ENCODE results near the gene P4HB. TPM values are rescaled to one million over a fixed set of nuclear protein-coding genes. Genes with fewer than 3 reads are reported as not detected.

P4HB gene
- polyA plus RNA-seq, 1 donor = 737 TPM

DNA sequence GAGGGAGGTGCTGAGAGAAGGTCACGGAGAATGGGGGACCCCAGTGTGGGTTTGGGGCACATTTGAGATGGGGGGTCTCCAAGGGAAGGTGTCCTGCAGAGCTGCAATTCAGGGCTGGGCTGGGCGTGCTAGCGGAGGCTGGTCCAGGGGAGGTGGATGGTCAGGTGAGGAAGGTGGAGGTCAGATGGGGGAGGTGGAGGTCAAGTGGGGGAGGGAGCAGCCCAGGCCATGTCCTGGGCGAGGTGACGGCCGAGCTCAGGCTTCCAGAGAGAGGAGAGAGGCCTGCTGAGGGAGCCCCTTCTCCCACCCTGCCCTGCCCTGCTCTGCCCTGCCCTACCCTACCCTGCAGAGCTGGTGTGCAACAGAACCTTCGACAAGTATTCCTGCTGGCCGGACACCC, 49.9 kb downstream of the P4HB start:
- 100% methylated on average over 1 of the region's 8 CpGs for WGBS (ENCODE audit: insufficient coverage, low lambda C conversion rate)
- Histone ChIP-seq H3K9me3 (ENCODE audit: control insufficient read depth, low read depth, low read length) (no peaks in the 10 kb centered on the region), H3K27me3 (ENCODE audit: control insufficient read depth, insufficient read depth, low read length) (peaks cover 45% of the 10 kb centered on the region), H3K27ac (ENCODE audit: low read length) (no peak overlapping the region), H3K36me3 (ENCODE audit: control insufficient read depth, insufficient read depth, low read length) (no peaks in the 10 kb centered on the region), H3K4me3 (ENCODE audit: low read length) (no peak overlapping the region), H3K4me1 (ENCODE audit: control insufficient read depth, insufficient read depth, low read length) (peaks cover 9% of the 10 kb centered on the region)
- no peak for DNase-seq

DNA sequence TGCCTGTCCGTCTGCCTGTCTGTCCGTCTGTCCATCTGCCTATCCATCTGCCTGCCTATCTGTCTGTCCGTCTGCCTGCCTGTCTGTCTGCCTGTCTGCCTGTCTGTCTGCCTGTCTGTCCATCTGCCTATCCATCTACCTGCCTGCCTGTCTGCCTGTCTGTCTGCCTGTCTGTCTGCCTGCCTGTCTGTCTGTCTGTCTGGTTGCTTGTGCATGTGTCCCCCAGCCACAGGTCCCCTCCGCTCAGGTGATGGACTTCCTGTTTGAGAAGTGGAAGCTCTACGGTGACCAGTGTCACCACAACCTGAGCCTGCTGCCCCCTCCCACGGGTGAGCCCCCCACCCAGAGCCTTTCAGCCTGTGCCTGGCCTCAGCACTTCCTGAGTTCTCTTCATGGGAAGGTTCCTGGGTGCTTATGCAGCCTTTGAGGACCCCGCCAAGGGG, 50.8 kb downstream of the P4HB start:
- H3K9me3 ChIP-seq (ENCODE audit: control insufficient read depth, low read depth, low read length) = peaks cover 3% of the 10 kb centered on the region
- H3K4me1 ChIP-seq (ENCODE audit: control insufficient read depth, insufficient read depth, low read length) = peaks cover 5% of the 10 kb centered on the region
- H3K27me3 ChIP-seq (ENCODE audit: control insufficient read depth, insufficient read depth, low read length) = peaks cover 54% of the 10 kb centered on the region
- WGBS (ENCODE audit: insufficient coverage, low lambda C conversion rate) = no CpG with 5 or more reads among the region's 7 CpGs
- no peaks in the 10 kb centered on the region for H3K36me3 ChIP-seq (ENCODE audit: control insufficient read depth, insufficient read depth, low read length)
- H3K4me3 ChIP-seq (ENCODE audit: low read length) = no peak overlapping the region
- no peak overlapping the region for H3K27ac ChIP-seq (ENCODE audit: low read length)
- DNase-seq = no peak

DNA sequence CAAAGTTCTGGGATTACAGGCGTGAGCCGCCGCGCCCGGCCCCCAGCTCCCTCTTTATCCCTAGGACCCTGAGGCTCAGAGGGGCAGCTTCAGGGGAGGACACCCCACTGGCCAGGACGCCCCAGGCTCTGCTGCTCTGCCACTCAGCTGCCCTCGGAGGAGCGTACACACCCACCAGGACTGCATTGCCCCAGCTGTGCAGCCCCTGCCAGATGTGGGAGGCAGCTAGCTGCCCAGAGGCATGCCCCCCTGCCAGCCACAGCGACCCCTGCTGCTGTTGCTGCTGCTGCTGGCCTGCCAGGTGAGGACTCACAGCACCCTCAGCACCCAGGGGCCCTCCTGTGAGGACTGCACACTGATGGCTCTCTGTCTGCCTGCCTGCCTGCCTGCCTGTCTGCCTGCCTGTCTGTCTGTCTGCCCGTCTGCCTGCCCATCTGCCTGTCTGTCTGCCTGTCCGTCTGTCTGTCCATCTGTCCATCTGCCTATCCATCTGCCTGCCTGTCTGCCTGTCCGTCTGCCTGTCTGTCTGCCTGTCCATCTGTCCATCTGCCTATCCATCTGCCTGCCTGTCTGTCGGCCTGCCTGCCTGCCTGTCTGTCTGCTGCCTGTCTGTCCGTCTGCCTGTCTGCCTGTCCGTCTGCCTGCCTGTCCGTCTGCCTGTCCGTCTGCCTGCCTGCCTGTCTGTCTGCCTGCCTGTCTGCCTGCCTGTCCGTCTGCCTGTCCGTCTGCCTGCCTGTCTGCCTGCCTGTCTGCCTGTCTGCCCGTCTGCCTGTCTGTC, 51.4 kb downstream of the P4HB start:
- peaks cover 5% of the 10 kb centered on the region for H3K4me1 ChIP-seq (ENCODE audit: control insufficient read depth, insufficient read depth, low read length)
- H3K4me3 ChIP-seq (ENCODE audit: low read length) = no peak overlapping the region
- no peak overlapping the region for H3K27ac ChIP-seq (ENCODE audit: low read length)
- no peak for DNase-seq
- peaks cover 3% of the 10 kb centered on the region for H3K9me3 ChIP-seq (ENCODE audit: control insufficient read depth, low read depth, low read length)
- peaks cover 59% of the 10 kb centered on the region for H3K27me3 ChIP-seq (ENCODE audit: control insufficient read depth, insufficient read depth, low read length)
- H3K36me3 ChIP-seq (ENCODE audit: control insufficient read depth, insufficient read depth, low read length) = no peaks in the 10 kb centered on the region
- no CpG with 5 or more reads among the region's 20 CpGs for WGBS (ENCODE audit: insufficient coverage, low lambda C conversion rate)

DNA sequence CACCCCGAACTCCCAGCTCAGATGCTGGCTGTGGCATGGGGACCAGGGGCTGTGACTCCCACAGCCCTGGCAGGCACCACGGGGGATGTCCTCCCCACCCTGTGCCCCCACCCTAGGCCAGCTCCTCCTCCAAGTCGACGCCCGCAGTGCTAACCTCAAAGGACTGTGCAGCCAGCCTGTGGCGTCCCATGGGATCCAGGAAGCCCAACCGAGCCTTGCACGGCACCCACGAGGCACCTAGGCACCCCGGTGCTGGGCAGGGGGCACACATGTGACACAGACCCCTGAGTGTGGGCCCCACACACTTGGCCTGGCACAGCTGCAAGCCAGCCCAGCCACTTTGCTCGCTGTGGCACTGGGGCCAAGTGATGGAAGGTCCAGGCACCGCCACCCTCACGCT, 52.5 kb downstream of the P4HB start:
- Histone ChIP-seq H3K36me3 (ENCODE audit: control insufficient read depth, insufficient read depth, low read length) (no peaks in the 10 kb centered on the region), H3K4me1 (ENCODE audit: control insufficient read depth, insufficient read depth, low read length) (peaks cover 5% of the 10 kb centered on the region), H3K27me3 (ENCODE audit: control insufficient read depth, insufficient read depth, low read length) (peaks cover 69% of the 10 kb centered on the region), H3K9me3 (ENCODE audit: control insufficient read depth, low read depth, low read length) (peaks cover 9% of the 10 kb centered on the region), H3K27ac (ENCODE audit: low read length) (no peak overlapping the region), H3K4me3 (ENCODE audit: low read length) (no peak overlapping the region)
- no CpG with 5 or more reads among the region's 13 CpGs for WGBS (ENCODE audit: insufficient coverage, low lambda C conversion rate)
- no peak for DNase-seq

DNA sequence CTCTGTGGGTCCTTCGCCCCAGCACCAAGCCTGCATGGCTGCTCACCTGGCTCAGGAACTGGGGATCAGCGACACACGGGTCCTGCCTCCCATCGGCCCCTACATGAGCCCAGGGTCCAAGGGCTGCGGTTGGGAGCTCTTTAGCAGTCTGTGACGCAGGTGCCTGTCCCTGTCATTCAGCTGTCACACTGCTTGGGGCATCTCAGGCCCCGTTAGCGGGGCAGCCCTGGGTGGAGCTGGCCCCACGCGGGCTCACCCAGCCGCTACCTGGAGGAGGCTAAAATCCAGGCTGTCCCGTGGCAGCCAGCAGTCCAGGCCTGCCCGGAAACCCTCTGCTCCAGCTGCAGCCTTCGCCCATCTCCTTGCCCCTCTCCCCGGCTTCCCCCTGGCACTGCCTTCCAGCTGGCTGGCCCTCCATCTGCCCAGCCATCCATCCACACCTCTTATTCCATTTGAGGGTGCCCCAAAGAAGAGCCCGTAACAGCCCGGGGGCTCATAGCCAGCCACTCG, 53.1 kb downstream of the P4HB start:
- Histone ChIP-seq H3K27ac (ENCODE audit: low read length) (no peak overlapping the region), H3K9me3 (ENCODE audit: control insufficient read depth, low read depth, low read length) (peaks cover 10% of the 10 kb centered on the region), H3K4me3 (ENCODE audit: low read length) (no peak overlapping the region), H3K4me1 (ENCODE audit: control insufficient read depth, insufficient read depth, low read length) (peaks cover 5% of the 10 kb centered on the region), H3K27me3 (ENCODE audit: control insufficient read depth, insufficient read depth, low read length) (peaks cover 74% of the 10 kb centered on the region), H3K36me3 (ENCODE audit: control insufficient read depth, insufficient read depth, low read length) (no peaks in the 10 kb centered on the region)
- no peak for DNase-seq
- WGBS (ENCODE audit: insufficient coverage, low lambda C conversion rate) = no CpG with 5 or more reads among the region's 18 CpGs

DNA sequence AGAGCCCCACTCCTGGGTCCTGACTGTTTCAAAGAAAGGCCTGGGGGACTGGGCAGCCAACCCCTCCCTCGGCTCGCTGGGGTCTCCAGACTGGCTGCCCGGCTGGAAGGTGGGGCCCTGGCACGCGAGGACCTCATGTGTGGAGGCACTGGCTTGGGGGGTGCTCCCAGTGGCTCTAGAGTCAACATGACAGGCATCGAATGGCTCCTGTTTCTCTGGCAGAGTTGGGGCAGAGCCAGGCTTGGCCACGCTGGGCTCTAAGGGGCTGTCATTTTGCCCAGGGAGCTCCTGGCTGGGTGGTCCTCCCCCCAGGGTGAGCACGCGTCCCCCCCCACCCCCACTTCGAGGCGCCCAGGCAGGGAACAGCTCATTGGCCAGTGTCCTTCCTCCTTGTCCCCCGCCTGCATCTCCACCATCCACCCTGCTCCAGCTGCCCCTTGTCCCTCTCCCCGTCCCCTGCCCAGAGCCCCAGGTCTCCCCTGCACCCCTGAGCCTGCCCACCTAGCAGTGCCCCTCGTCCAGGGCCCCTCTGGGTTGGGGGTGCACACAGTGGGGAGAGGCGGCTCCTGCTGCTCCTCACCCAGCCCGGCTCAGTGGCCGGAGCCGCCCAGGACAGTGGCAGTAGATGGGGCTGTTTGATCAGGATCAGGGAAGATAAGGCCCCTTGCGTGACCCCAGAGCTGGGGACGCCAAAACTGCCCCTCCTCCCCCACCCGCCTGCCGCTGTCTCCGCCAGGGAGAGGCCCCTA, 53.7 kb downstream of the P4HB start:
- no CpG with 5 or more reads among the region's 23 CpGs for WGBS (ENCODE audit: insufficient coverage, low lambda C conversion rate)
- peaks cover 5% of the 10 kb centered on the region for H3K4me1 ChIP-seq (ENCODE audit: control insufficient read depth, insufficient read depth, low read length)
- no peaks in the 10 kb centered on the region for H3K36me3 ChIP-seq (ENCODE audit: control insufficient read depth, insufficient read depth, low read length)
- H3K4me3 ChIP-seq (ENCODE audit: low read length) = no peak overlapping the region
- peaks cover 10% of the 10 kb centered on the region for H3K9me3 ChIP-seq (ENCODE audit: control insufficient read depth, low read depth, low read length)
- no peak overlapping the region for H3K27ac ChIP-seq (ENCODE audit: low read length)
- H3K27me3 ChIP-seq (ENCODE audit: control insufficient read depth, insufficient read depth, low read length) = peaks cover 81% of the 10 kb centered on the region
- no peak for DNase-seq

DNA sequence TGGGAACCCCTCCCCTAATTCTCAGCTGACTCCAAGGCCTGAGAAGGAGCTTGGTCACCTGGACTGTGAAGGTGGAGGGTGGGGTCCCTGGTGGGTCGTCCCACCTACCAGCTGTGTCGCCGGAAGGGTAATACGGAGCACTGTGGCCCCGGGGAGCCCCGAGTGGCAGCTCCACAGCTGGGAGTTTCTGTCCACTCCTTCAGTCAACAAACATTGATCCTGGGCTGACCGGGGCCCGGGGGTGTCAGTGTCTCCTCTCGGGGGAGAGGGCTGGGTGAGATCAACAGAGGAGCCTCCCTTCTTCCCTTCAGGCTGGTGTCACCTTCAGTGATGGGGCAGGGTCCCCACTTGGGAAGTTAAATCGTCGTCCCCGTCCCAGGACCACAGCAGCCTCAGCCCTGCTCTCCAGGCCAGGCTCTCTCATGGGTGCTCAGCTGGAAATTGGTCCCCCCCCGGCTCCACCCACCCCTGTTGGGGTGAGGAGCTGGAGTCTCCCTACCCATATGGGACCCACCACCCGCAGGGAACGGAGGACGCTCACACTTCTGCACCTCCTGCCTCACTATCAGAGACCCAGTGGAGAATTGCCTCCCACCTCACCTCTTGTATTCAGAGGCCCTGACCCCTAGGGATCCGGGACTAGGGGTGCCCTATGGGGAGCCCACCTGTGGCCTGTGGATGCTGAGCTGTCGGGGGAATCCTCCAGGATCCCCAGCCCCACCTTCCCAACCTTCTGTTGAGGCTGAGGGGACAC, 54.5 kb downstream of the P4HB start:
- H3K4me3 ChIP-seq (ENCODE audit: low read length) = no peak overlapping the region
- H3K9me3 ChIP-seq (ENCODE audit: control insufficient read depth, low read depth, low read length) = peaks cover 10% of the 10 kb centered on the region
- H3K36me3 ChIP-seq (ENCODE audit: control insufficient read depth, insufficient read depth, low read length) = no peaks in the 10 kb centered on the region
- no peak for DNase-seq
- no CpG with 5 or more reads among the region's 18 CpGs for WGBS (ENCODE audit: insufficient coverage, low lambda C conversion rate)
- peaks cover 5% of the 10 kb centered on the region for H3K4me1 ChIP-seq (ENCODE audit: control insufficient read depth, insufficient read depth, low read length)
- peaks cover 88% of the 10 kb centered on the region for H3K27me3 ChIP-seq (ENCODE audit: control insufficient read depth, insufficient read depth, low read length)
- H3K27ac ChIP-seq (ENCODE audit: low read length) = no peak overlapping the region

DNA sequence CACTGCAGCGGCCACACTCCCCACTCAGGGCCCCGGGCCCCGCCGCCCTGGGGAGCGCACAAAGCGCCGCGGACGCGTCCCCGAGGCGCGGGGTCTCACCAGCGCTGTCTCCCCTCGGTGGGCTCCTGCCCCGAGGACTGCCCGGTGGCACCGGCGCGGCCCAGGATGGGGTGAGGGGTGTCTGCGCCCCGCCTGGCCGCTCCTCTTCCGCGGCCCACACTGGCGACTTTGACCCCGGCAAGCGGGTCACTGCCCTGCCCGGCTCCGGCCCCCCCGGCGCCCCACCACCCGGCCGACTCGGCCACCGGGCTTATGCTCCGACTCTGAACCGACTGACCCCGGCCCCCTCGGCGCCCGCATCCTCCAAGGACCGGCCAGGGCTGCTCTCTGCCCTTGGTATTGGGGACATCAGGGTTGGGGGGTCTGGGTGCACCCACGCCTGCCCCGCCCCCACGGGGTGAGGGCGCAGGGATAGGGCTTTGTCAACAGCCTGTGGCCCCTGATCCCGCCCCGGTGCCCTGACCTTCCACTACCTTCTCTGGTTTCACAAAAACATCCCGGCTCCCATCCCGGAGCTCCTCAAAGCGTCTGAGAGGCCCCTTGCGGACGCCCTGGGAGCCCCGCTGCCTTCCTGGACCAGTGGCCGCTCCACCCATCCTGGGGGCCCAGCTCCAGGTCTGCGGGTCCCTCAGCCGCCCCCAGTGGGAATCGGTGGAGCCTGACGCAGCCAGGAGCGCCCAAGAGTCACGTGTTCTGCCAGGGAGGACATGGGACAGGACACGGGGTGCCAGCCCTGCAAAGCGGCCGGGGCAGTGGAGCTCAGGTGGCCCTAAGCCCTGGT, 55.6 kb downstream of the P4HB start:
- peaks cover 17% of the 10 kb centered on the region for H3K9me3 ChIP-seq (ENCODE audit: control insufficient read depth, low read depth, low read length)
- H3K27ac ChIP-seq (ENCODE audit: low read length) = no peak overlapping the region
- DNase-seq = no peak
- H3K4me3 ChIP-seq (ENCODE audit: low read length) = no peak overlapping the region
- H3K4me1 ChIP-seq (ENCODE audit: control insufficient read depth, insufficient read depth, low read length) = peaks cover 5% of the 10 kb centered on the region
- no peaks in the 10 kb centered on the region for H3K36me3 ChIP-seq (ENCODE audit: control insufficient read depth, insufficient read depth, low read length)
- WGBS (ENCODE audit: insufficient coverage, low lambda C conversion rate) = no CpG with 5 or more reads among the region's 65 CpGs
- H3K27me3 ChIP-seq (ENCODE audit: control insufficient read depth, insufficient read depth, low read length) = peaks cover 93% of the 10 kb centered on the region

DNA sequence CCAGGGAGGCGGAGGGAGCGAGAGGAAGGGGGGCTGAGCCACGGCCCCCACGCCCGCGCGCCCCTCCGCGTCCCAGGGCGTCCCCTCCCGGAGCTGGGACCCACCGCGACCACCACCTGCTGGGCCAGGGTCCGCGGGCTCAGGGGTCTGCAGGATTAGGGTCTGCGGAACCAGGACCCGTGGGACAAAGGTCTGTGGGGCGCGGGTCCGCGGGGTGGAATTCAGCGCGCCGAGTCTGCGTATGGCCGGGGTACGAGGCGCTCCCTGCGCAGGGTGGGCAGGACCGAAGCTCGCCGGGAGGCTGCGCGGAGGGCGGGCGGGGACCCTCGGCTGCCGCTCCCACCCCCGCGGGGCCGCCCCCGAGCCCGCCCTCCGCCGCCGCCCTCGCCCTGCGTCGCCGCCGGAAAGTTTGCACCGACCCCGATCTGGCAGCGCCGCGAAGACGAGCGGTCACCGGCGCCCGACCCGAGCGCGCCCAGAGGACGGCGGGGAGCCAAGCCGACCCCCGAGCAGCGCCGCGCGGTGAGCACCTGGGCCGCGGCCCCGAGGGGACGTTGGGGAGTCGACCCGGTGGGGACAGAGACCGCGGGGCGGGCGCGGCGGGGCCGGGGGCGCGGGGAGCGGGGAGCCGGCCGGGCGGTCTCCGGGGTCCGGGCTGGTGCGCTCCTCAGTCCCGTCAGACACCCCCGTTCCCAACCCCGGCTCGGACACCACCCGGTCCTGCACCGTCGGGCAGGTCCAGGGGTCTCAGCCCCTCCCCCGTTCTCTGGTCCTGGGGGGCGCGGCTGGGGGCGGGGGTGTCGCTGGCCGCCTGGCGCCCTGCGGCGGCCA, 56.4 kb downstream of the P4HB start, which contains the start of gene GCGR:
TSS of gene GCGR (plus strand) at position 423 of the 831 bp plus-strand sequence. CDS start 4,869 bp downstream, outside the sequence.
- no peak for DNase-seq
- WGBS (ENCODE audit: insufficient coverage, low lambda C conversion rate) = no CpG with 5 or more reads among the region's 110 CpGs
- H3K9me3 ChIP-seq (ENCODE audit: control insufficient read depth, low read depth, low read length) = peaks cover 17% of the 10 kb centered on the region
- no peaks in the 10 kb centered on the region for H3K36me3 ChIP-seq (ENCODE audit: control insufficient read depth, insufficient read depth, low read length)
- H3K27me3 ChIP-seq (ENCODE audit: control insufficient read depth, insufficient read depth, low read length) = peaks cover 85% of the 10 kb centered on the region
- no peak within 1 kb of the TSS for H3K4me3 ChIP-seq (ENCODE audit: low read length)
- no peak within 1 kb of the TSS for H3K27ac ChIP-seq (ENCODE audit: low read length)
- H3K4me1 ChIP-seq (ENCODE audit: control insufficient read depth, insufficient read depth, low read length) = peaks cover 5% of the 10 kb centered on the region
